22Rv1 (cell line): ENCODE measurements around the gene ACP3.
"Not testable (repeated sequence)": the region's sequence is repeated elsewhere in the genome, so short reads cannot be mapped to it uniquely, and the experiment has no call there.

Source experiments
- H3K27ac ChIP-seq: fragments of 450-650 bp; 2 replicates; pipeline ENCODE4 v1.5.1; 2017
- CTCF ChIP-seq: fragments of 450-650 bp; IDR thresholded peaks from 2 replicates; pipeline ENCODE4 v1.5.1; 2017; ENCODE audit warnings: mild to moderate bottlenecking
- ZFX ChIP-seq: fragments of 450-650 bp; IDR thresholded peaks from 2 replicates; pipeline ENCODE4 v1.6.1; 2017; ENCODE audit warnings: antibody characterized with exemption, borderline replicate concordance

Gene ACP3

GRCh38 chr3:132368515-132368914 is 51.3 kb downstream of the ACP3 start:
- no peak for TF ChIP-seq CTCF
- TF ChIP-seq ZFX: no peak
- H3K27ac ChIP-seq: no peak overlapping the region

GRCh38 chr3:132368962-132369361 is 51.8 kb downstream of the ACP3 start:
- TF ChIP-seq ZFX: no peak
- no peak for TF ChIP-seq CTCF
- H3K27ac ChIP-seq: no peak overlapping the region

GRCh38 chr3:132376945-132377354 is 59.7 kb downstream of the ACP3 start:
- H3K27ac ChIP-seq: not testable (repeated sequence)

- no peak overlapping the region for H3K27ac ChIP-seq
- TF ChIP-seq ZFX (no peak), CTCF (no peak)
These were observed 61.0 kb downstream of the ACP3 start for GRCh38 chr3:132378048-132378762.

GRCh38 chr3:132378846-132379245 is 61.6 kb downstream of the ACP3 start:
- H3K27ac ChIP-seq: no peak overlapping the region
- no peak for TF ChIP-seq CTCF
- TF ChIP-seq ZFX: no peak

- H3K27ac ChIP-seq: no peak overlapping the region
- TF ChIP-seq ZFX (no peak), CTCF (no peak)
These were observed 63.7 kb downstream of the ACP3 start for GRCh38 chr3:132380920-132381319.

GRCh38 chr3:132381348-132381944 is 64.2 kb downstream of the ACP3 start:
- TF ChIP-seq CTCF: no peak
- TF ChIP-seq ZFX: no peak
- no peak overlapping the region for H3K27ac ChIP-seq

- no peak overlapping the region for H3K27ac ChIP-seq
- TF ChIP-seq ZFX (no peak), CTCF (no peak)
These were observed 65.1 kb downstream of the ACP3 start for GRCh38 chr3:132382267-132382666.
